Hepatocyte (in vitro differentiated cells): ENCODE results near the gene PRIMA1.

Source experiments
- EZH2 ChIP-seq: fragments of 200-600 bp; sonication (generic); IDR thresholded peaks from 2 replicates; pipeline ENCODE4 v1.6.1; 2016; ENCODE audit warnings: antibody characterized with exemption, mild to moderate bottlenecking, borderline replicate concordance
- TF ChIP-seq, protein P1 (sequence below): fragments of 200-600 bp; sonication (generic); IDR thresholded peaks from 2 replicates; pipeline ENCODE4 v1.5.1; 2016; ENCODE audit warnings: antibody characterized with exemption, mild to moderate bottlenecking; ENCODE audit not compliant: poor library complexity

DNA sequence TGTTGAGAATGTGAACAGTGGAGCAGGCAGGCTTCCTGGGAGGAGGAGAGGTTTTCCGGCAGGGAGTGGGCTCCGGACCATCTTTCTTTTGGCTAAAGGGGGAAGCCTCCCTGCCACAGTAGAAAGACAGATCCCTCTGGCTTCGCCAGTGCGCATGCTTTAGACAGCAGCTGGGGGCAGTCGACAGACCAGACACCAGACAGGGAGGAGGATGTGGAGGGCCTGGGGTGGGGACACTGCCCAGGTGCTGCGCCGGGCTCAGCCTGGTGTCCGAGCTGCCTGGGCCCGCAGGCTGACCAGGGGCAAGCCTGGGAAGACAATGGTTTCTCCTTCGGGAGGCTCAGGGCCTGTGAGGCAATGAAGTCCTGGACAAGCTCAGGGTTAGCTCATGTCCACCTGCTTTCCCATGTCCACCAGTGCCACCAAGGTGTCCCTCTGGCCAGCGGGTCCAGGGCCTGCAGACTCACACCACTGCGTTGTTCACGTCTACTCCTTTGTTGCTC lies 67.3 kb downstream of the PRIMA1 start:
- TF ChIP-seq, protein P1, sequence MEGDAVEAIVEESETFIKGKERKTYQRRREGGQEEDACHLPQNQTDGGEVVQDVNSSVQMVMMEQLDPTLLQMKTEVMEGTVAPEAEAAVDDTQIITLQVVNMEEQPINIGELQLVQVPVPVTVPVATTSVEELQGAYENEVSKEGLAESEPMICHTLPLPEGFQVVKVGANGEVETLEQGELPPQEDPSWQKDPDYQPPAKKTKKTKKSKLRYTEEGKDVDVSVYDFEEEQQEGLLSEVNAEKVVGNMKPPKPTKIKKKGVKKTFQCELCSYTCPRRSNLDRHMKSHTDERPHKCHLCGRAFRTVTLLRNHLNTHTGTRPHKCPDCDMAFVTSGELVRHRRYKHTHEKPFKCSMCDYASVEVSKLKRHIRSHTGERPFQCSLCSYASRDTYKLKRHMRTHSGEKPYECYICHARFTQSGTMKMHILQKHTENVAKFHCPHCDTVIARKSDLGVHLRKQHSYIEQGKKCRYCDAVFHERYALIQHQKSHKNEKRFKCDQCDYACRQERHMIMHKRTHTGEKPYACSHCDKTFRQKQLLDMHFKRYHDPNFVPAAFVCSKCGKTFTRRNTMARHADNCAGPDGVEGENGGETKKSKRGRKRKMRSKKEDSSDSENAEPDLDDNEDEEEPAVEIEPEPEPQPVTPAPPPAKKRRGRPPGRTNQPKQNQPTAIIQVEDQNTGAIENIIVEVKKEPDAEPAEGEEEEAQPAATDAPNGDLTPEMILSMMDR: no peak
- TF ChIP-seq EZH2: no peak
